ENCODE measurements around the gene VWC2L. TPM values are rescaled to one million over a fixed set of nuclear protein-coding genes. Genes with fewer than 3 reads are reported as not detected.

The VWC2L gene
- total RNA-seq, 4 donors from 2014 or later = not detected

- TF ChIP-seq CTCF (IDR thresholded peaks at IDR 0.05; ENCODE audit: low read depth) = no peak
Observed at GRCh38 chr2:214401580-214401979, 9.3 kb upstream of the VWC2L start.

GRCh38 chr2:214410128-214410775 lies 602 bp upstream of the VWC2L start:
- TF ChIP-seq CTCF (IDR thresholded peaks at IDR 0.05; ENCODE audit: low read depth) = no peak

- TF ChIP-seq CTCF (IDR thresholded peaks at IDR 0.05; ENCODE audit: low read depth) = no peak
Observed at GRCh38 chr2:214412679-214413078, 1.8 kb downstream of the VWC2L start.

- TF ChIP-seq CTCF (IDR thresholded peaks at IDR 0.05; ENCODE audit: low read depth) = no peak
Observed at GRCh38 chr2:214436470-214436869, 25.6 kb downstream of the VWC2L start.

GRCh38 chr2:214450118-214450894 lies 39.5 kb downstream of the VWC2L start:
- TF ChIP-seq CTCF (IDR thresholded peaks at IDR 0.05; ENCODE audit: low read depth) = no peak

- TF ChIP-seq CTCF (IDR thresholded peaks at IDR 0.05; ENCODE audit: low read depth) = no peak
Observed at GRCh38 chr2:214451516-214452275, 40.8 kb downstream of the VWC2L start.
